ENCODE data around the gene NDUFS8.
A peak's percentile ranks its signal among the peaks of the same experiment; 100 is the strongest.

Gene NDUFS8

GRCh38 chr11:68074584-68075352, 44.3 kb downstream of the NDUFS8 start:
- Mint-ChIP-seq H3K36me3 (ENCODE audit: low read depth) (peaks cover 44% of the 10 kb centered on the region), H3K27me3 (ENCODE audit: low read depth, poor library complexity) (peaks cover 2% of the 10 kb centered on the region), H3K4me3 (no peak overlapping the region), H3K27ac (no peak overlapping the region), H3K9me3 (no peaks in the 10 kb centered on the region), H3K4me1 (peaks cover 5% of the 10 kb centered on the region)
- no peak for TF ChIP-seq CTCF (IDR thresholded peaks at IDR 0.05)
- no peak for DNase-seq

DNA sequence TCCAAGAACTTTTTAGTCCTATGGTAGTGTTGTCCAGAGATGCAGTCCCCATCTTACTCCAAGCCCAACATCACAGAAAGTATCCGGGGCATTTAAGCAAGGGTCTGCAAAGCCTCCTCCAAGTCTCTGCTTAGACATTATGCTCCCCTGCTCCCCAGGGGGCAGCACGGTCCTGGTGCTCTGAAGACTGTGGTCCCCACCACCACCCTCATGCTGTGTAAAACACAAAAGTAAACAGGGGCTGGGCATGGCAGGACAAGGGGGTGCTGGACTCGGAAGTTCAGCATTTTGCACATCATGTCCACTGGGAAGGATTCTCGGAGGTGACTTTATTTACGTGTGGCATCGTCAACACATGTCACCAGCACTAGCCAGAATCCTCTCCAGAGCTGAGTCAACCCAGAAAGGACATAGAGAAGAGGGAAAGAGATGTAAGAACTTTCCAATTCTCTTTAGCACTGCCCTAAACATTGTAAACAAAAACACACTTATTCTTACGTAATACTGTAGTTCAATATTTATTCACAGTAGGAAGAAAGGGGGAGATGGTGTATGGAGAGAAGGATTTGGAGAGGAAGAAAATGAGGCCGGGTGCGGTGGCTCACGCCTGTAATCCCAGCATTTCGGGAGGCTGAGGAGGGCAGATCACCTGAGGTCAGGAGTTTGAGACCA, 46.0 kb downstream of the NDUFS8 start:
- H3K36me3 Mint-ChIP-seq (ENCODE audit: low read depth): peaks cover 39% of the 10 kb centered on the region
- TF ChIP-seq CTCF (IDR thresholded peaks at IDR 0.05): no peak
- no peaks in the 10 kb centered on the region for H3K9me3 Mint-ChIP-seq
- DNase-seq: no peak
- H3K27ac Mint-ChIP-seq: peak overlapping the region; percentile 62
- no peak overlapping the region for H3K4me3 Mint-ChIP-seq
- H3K4me1 Mint-ChIP-seq: peaks cover 6% of the 10 kb centered on the region
- H3K27me3 Mint-ChIP-seq (ENCODE audit: low read depth, poor library complexity): no peaks in the 10 kb centered on the region

GRCh38 chr11:68077617-68078582, 47.4 kb downstream of the NDUFS8 start:
- Mint-ChIP-seq H3K4me3 (no peak overlapping the region), H3K9me3 (no peaks in the 10 kb centered on the region), H3K4me1 (peaks cover 20% of the 10 kb centered on the region), H3K27me3 (ENCODE audit: low read depth, poor library complexity) (no peaks in the 10 kb centered on the region), H3K36me3 (ENCODE audit: low read depth) (peaks cover 35% of the 10 kb centered on the region), H3K27ac (peak overlapping the region; percentile 82)
- DNase-seq: no peak
- TF ChIP-seq CTCF (IDR thresholded peaks at IDR 0.05): no peak

DNA sequence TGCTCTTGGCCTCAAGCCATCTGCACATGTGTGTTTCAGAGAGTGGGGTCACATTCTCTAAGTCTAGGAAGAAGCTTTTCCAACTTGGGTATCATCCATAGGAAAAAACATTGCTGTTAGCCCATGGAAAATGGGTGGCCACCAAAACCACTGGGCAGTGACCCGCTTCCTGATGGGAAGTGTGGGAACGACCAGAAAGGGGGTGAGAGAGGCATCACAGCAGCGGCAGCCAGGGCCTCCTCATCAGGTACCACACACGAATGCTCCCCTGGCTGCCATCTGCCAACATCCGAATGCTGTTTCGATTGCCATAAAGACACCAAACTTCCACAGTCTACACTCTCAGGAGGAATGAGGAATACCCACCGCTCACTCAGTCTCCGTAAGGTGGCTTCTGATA, 50.4 kb downstream of the NDUFS8 start:
- TF ChIP-seq CTCF (IDR thresholded peaks at IDR 0.05): no peak
- Mint-ChIP-seq H3K27ac (peak overlapping the region; percentile 34), H3K27me3 (ENCODE audit: low read depth, poor library complexity) (no peaks in the 10 kb centered on the region), H3K36me3 (ENCODE audit: low read depth) (peaks cover 29% of the 10 kb centered on the region), H3K4me3 (no peak overlapping the region), H3K4me1 (peaks cover 22% of the 10 kb centered on the region), H3K9me3 (no peaks in the 10 kb centered on the region)
- DNase-seq: no peak

DNA sequence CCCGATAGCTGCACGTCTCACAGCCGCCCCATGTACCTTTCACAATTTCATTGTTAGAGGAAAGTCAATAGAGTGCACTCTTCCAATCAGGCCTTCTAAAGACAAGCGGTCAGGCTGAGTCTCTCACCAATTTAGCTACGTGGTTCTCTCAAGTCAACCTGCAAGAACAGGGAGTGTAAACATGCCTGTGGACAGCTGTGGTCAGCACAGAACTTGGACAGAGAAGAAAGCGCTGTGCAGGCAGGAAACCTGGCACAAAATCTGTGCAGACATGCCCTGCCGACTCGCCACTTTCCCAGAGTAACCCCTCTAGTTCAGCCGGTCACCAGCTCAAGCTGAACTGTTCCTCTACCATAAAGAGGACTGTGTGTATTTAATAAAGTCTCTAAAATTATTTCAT, 51.2 kb downstream of the NDUFS8 start:
- peak overlapping the region; percentile 97 for H3K27ac Mint-ChIP-seq
- H3K4me1 Mint-ChIP-seq: peaks cover 22% of the 10 kb centered on the region
- TF ChIP-seq CTCF (IDR thresholded peaks at IDR 0.05): no peak
- H3K27me3 Mint-ChIP-seq (ENCODE audit: low read depth, poor library complexity): no peaks in the 10 kb centered on the region
- no peak for DNase-seq
- H3K9me3 Mint-ChIP-seq: no peaks in the 10 kb centered on the region
- no peak overlapping the region for H3K4me3 Mint-ChIP-seq
- H3K36me3 Mint-ChIP-seq (ENCODE audit: low read depth): peaks cover 32% of the 10 kb centered on the region
